ENCODE data around the gene SDCCAG8.

Gene SDCCAG8

DNA sequence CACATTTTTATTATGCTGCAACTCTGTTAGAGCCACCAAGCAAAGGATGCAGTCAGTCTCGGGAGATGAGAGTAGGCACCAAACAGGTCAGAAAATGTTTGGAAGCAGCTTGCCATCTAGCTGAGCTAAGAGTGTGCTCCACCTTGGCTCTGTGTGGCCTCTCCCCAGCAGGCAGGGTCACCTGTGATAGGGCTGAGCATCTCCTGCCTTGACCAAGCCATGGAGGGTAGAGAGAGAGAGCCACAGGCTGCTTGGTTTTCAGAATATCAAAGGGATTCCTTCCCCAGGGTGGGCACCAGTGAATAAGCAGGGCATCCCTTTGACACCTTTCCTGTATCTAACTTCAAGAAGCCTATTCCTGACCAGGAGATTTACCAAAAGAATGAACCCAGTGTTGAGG, 135.5 kb downstream of the SDCCAG8 start:
- Histone ChIP-seq H3K4me2 (no peak overlapping the region), H3K4me1 (ENCODE audit: low read depth, poor library complexity, severe bottlenecking) (no peaks in the 10 kb centered on the region), H3K4me3 (IDR thresholded peaks at IDR 0.05; ENCODE audit: insufficient read depth, low read depth, low read length) (no peak overlapping the region), H4K20me1 (ENCODE audit: insufficient read depth) (no peaks in the 10 kb centered on the region), H3K36me3 (ENCODE audit: insufficient read depth) (no peaks in the 10 kb centered on the region), H3K9ac (no peak overlapping the region), H3K79me2 (ENCODE audit: insufficient read depth, low read depth) (no peaks in the 10 kb centered on the region), H2AFZ (ENCODE audit: low read depth) (no peak overlapping the region), H3K27me3 (ENCODE audit: insufficient read depth, low read depth) (no peaks in the 10 kb centered on the region), H3K27ac (no peak overlapping the region)
- TF ChIP-seq, protein P1, sequence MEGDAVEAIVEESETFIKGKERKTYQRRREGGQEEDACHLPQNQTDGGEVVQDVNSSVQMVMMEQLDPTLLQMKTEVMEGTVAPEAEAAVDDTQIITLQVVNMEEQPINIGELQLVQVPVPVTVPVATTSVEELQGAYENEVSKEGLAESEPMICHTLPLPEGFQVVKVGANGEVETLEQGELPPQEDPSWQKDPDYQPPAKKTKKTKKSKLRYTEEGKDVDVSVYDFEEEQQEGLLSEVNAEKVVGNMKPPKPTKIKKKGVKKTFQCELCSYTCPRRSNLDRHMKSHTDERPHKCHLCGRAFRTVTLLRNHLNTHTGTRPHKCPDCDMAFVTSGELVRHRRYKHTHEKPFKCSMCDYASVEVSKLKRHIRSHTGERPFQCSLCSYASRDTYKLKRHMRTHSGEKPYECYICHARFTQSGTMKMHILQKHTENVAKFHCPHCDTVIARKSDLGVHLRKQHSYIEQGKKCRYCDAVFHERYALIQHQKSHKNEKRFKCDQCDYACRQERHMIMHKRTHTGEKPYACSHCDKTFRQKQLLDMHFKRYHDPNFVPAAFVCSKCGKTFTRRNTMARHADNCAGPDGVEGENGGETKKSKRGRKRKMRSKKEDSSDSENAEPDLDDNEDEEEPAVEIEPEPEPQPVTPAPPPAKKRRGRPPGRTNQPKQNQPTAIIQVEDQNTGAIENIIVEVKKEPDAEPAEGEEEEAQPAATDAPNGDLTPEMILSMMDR (conservative IDR thresholded peaks at IDR 0.05; ENCODE audit: low read depth, low read length) = no peak

DNA sequence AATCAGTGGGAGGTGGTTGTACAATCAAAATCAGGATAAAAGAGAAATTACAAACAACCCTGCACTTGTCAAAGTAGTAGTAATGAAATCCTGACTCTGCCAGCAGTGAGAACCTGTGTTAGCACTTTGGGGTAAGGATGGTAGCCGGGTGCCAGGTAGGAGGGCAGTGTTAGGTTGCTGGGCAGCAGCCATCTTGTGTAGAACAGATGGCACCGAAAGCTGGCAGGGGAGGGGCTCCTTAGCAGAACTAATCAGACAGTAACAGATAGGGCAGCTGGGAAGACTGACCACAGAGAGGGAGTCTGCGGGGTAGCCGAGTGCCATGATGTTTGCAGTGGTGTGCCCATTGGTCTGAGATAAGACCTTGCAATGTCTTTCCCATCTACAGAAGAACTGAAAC, 137.3 kb downstream of the SDCCAG8 start:
- TF ChIP-seq, protein P1 (conservative IDR thresholded peaks at IDR 0.05; ENCODE audit: low read depth, low read length) = no peak
- Histone ChIP-seq H4K20me1 (ENCODE audit: insufficient read depth) (no peaks in the 10 kb centered on the region), H3K4me1 (ENCODE audit: low read depth, poor library complexity, severe bottlenecking) (no peaks in the 10 kb centered on the region), H3K4me3 (IDR thresholded peaks at IDR 0.05; ENCODE audit: insufficient read depth, low read depth, low read length) (no peak overlapping the region), H3K27me3 (ENCODE audit: insufficient read depth, low read depth) (no peaks in the 10 kb centered on the region), H3K27ac (no peak overlapping the region), H3K4me2 (no peak overlapping the region), H2AFZ (ENCODE audit: low read depth) (no peak overlapping the region), H3K36me3 (ENCODE audit: insufficient read depth) (no peaks in the 10 kb centered on the region), H3K9ac (no peak overlapping the region), H3K79me2 (ENCODE audit: insufficient read depth, low read depth) (no peaks in the 10 kb centered on the region)

DNA sequence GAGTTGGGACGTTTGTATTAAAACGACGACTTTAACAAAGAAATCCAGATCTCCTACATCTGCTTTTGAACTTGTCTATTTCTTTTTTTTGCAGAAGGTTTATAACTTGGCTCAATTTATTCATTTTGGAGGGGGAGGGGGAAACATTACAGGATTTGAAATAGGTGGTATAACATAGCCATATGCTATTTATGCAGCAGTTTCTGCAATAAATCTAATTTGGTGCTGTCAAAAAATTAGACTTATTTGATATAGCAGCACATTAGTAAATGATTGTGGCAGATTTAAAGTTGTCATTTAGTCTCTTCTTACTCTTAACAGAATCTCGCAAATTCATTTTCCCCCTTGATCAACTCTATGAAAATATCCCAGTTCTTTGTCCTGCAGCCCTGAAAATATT, 138.2 kb downstream of the SDCCAG8 start:
- Histone ChIP-seq H3K9ac (no peak overlapping the region), H2AFZ (ENCODE audit: low read depth) (no peak overlapping the region), H3K27ac (no peak overlapping the region), H3K4me3 (IDR thresholded peaks at IDR 0.05; ENCODE audit: insufficient read depth, low read depth, low read length) (no peak overlapping the region), H4K20me1 (ENCODE audit: insufficient read depth) (no peaks in the 10 kb centered on the region), H3K4me2 (no peak overlapping the region), H3K4me1 (ENCODE audit: low read depth, poor library complexity, severe bottlenecking) (no peaks in the 10 kb centered on the region), H3K36me3 (ENCODE audit: insufficient read depth) (no peaks in the 10 kb centered on the region), H3K27me3 (ENCODE audit: insufficient read depth, low read depth) (no peaks in the 10 kb centered on the region), H3K79me2 (ENCODE audit: insufficient read depth, low read depth) (no peaks in the 10 kb centered on the region)
- TF ChIP-seq, protein P1 (conservative IDR thresholded peaks at IDR 0.05; ENCODE audit: low read depth, low read length) = no peak

DNA sequence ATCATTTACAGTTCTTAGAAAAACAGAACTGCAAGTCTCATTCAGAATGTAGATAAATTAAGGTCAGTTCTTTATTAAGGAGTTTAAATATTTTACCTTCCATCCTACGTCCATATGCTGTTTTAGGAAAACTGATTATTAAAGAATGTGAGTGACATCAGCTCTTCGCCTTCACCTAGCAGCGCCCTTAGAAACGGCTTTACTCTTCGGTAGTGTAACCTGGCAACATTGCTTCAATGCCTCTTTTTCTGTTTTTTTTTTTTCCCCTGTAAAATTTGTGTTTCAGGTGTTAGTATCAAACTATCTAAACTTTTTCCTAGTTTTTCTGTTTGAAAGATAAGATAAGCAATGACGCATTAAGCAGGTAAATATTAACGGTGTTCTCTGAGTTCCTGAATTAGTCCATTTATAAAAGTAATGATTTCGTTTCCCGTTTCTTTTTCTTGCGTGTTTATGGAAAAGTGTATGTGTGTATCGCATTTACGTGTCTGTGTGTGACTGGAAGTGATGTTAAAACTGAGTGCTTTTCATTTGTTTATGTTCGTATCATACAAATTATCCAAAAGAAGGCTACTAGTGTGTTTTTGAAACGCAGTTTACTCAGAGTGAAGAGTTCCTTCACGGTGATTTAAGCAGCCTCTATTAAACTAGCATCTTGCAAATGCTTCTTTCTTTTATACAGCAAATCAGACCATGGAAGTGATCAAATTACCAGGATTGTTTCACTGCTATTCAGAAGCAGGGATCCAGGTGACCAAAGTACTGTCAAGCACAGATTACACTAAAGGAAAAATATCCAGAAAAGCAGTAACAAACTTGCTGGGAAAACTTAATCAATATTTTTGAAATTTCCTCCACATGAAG, 139.0 kb downstream of the SDCCAG8 start:
- H4K20me1 ChIP-seq (ENCODE audit: insufficient read depth) = no peaks in the 10 kb centered on the region
- H3K4me3 ChIP-seq (IDR thresholded peaks at IDR 0.05; ENCODE audit: insufficient read depth, low read depth, low read length) = no peak overlapping the region
- no peaks in the 10 kb centered on the region for H3K4me1 ChIP-seq (ENCODE audit: low read depth, poor library complexity, severe bottlenecking)
- no peak overlapping the region for H2AFZ ChIP-seq (ENCODE audit: low read depth)
- H3K79me2 ChIP-seq (ENCODE audit: insufficient read depth, low read depth) = no peaks in the 10 kb centered on the region
- no peaks in the 10 kb centered on the region for H3K27me3 ChIP-seq (ENCODE audit: insufficient read depth, low read depth)
- TF ChIP-seq, protein P1 (conservative IDR thresholded peaks at IDR 0.05; ENCODE audit: low read depth, low read length) = no peak
- H3K27ac ChIP-seq = no peak overlapping the region
- H3K9ac ChIP-seq = no peak overlapping the region
- H3K4me2 ChIP-seq = no peak overlapping the region
- no peaks in the 10 kb centered on the region for H3K36me3 ChIP-seq (ENCODE audit: insufficient read depth)

All from KMS-11 (cell line).